Endothelial cell of umbilical vein (primary cell): ENCODE results near the gene MVP.

Experiments
- POLR2A ChIP-seq: IDR thresholded peaks from 2 replicates; pipeline ENCODE4 v1.6.1; 2012; ENCODE audit warnings: low read depth, mild to moderate bottlenecking, control low read depth, low read length
- TF ChIP-seq, protein P1 (sequence below), 2 donors: IDR thresholded peaks; 1 replicate in 1 of 2; 2 replicates in 1 of 2; pipeline ENCODE4 v1.5.1; 2011; ENCODE audit warnings: low read length in 2 of 2, mild to moderate bottlenecking in 2 of 2, moderate library complexity in 2 of 2, control low read depth in 1 of 2, inconsistent platforms in 1 of 2, low read depth in 1 of 2; ENCODE audit not compliant: insufficient read depth in 1 of 2; ENCODE audit errors: extremely low read depth in 1 of 2

- TF ChIP-seq, protein P1, sequence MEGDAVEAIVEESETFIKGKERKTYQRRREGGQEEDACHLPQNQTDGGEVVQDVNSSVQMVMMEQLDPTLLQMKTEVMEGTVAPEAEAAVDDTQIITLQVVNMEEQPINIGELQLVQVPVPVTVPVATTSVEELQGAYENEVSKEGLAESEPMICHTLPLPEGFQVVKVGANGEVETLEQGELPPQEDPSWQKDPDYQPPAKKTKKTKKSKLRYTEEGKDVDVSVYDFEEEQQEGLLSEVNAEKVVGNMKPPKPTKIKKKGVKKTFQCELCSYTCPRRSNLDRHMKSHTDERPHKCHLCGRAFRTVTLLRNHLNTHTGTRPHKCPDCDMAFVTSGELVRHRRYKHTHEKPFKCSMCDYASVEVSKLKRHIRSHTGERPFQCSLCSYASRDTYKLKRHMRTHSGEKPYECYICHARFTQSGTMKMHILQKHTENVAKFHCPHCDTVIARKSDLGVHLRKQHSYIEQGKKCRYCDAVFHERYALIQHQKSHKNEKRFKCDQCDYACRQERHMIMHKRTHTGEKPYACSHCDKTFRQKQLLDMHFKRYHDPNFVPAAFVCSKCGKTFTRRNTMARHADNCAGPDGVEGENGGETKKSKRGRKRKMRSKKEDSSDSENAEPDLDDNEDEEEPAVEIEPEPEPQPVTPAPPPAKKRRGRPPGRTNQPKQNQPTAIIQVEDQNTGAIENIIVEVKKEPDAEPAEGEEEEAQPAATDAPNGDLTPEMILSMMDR (IDR thresholded peaks at IDR 0.05; ENCODE audit: extremely low read depth in 1 of 2, insufficient read depth in 1 of 2, low read depth in 1 of 2, low read length in 2 of 2): no peak
- no peak for TF ChIP-seq POLR2A
Observed at GRCh38 chr16:29864205-29864604, 43.9 kb downstream of the MVP start.
